Muscle of back (tissue), 11 donors: ENCODE results near the gene PCDHB14. TPM values are rescaled to one million over a fixed set of nuclear protein-coding genes. Genes with fewer than 3 reads are reported as not detected.

Experiments used
- DNase-seq, 3 donors: peaks; one replicate each; pipeline versions ENCODE4 v3.0.0 to v3.0.0-alpha.2; 2013
- polyA plus RNA-seq, 10 donors: library from polyadenylated mRNA; unstranded; fragments of 120-200 nt; gene quantifications; one replicate each; pipeline ENCODE4 v1.2.1, GENCODE V29; 2013; ENCODE audit not compliant: insufficient read length in 10 of 10

PCDHB14 gene
- polyA plus RNA-seq, 10 donors, result 5.3 to 8.1 (median 6.6) TPM

- DNase-seq, result no peak
These were observed 37.5 kb downstream of the PCDHB14 start for GRCh38 chr5:141260458-141261237.

- no peak for DNase-seq
These were observed 38.0 kb downstream of the PCDHB14 start for GRCh38 chr5:141261238-141261546.

GRCh38 chr5:141269195-141269594, 46.1 kb downstream of the PCDHB14 start:
- DNase-seq, result no peak

DNA sequence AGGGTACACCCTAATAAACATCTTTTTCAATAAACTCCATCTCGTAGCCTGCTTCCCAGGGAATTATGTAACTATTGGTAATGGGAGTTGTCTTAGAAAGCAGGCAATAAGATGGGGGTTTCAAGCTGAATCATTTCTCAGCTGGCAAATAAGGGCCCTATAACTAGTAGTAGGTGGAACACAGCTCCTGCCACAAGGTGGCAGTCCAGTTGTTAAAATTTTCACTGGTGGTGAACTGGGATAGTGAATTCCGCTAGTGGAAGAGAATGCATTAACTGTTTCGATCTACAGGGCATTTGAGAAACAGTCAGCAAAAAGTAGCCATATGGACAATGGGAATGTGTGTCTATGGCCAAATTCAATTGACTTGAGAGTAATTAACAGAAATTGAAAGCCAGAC, 49.8 kb downstream of the PCDHB14 start:
- DNase-seq, result no peak

Other genes with a start within 250 kb of the PCDHB14 start
- gene PCDHB1, start 172.0 kb upstream of the PCDHB14 start, polyA plus RNA-seq, result under 1 TPM; 0.07 to 0.20 (median 0.10) TPM
- 1 to 10 TPM; 2.3 to 5.9 (median 4.2) TPM for gene PCDHB2, start 128.7 kb upstream of the PCDHB14 start, polyA plus RNA-seq
- 1 to 10 TPM; 1.6 to 2.8 (median 2.0) TPM for gene PCDHB3, start 122.9 kb upstream of the PCDHB14 start, polyA plus RNA-seq
- gene PCDHB4, start 101.5 kb upstream of the PCDHB14 start, polyA plus RNA-seq, result 1 to 10 TPM; 2.8 to 4.6 (median 3.1) TPM
- 1 to 10 TPM; 2.7 to 5.1 (median 3.9) TPM for gene PCDHB5, start 88.1 kb upstream of the PCDHB14 start, polyA plus RNA-seq
- 1 to 10 TPM; 1.3 to 2.5 (median 1.8) TPM for gene PCDHB6, start 73.3 kb upstream of the PCDHB14 start, polyA plus RNA-seq
- gene PCDHB7, start 50.7 kb upstream of the PCDHB14 start, polyA plus RNA-seq, result 1 to 10 TPM; 1.8 to 3.5 (median 2.6) TPM
- 1 to 10 TPM in 8 of 10 donors, under 1 TPM in 2; 0.34 to 2.4 (median 1.3) TPM for gene PCDHB8, start 45.6 kb upstream of the PCDHB14 start, polyA plus RNA-seq
- gene PCDHB16, start 41.0 kb upstream of the PCDHB14 start, polyA plus RNA-seq, result 1 to 10 TPM; 2.3 to 6.1 (median 4.2) TPM
- 1 to 10 TPM; 1.4 to 3.9 (median 2.5) TPM for gene PCDHB9, start 36.2 kb upstream of the PCDHB14 start, polyA plus RNA-seq
- 1 to 10 TPM; 3.6 to 6.4 (median 4.9) TPM for gene PCDHB10, start 31.0 kb upstream of the PCDHB14 start, polyA plus RNA-seq
- 1 to 10 TPM; 1.6 to 3.5 (median 2.7) TPM for gene PCDHB11, start 23.7 kb upstream of the PCDHB14 start, polyA plus RNA-seq
- gene PCDHB12, start 14.6 kb upstream of the PCDHB14 start, polyA plus RNA-seq, result 1 to 10 TPM; 2.3 to 3.7 (median 2.8) TPM
- gene PCDHB13, start 9.4 kb upstream of the PCDHB14 start, polyA plus RNA-seq, result 1 to 10 TPM; 2.3 to 3.6 (median 2.6) TPM
- gene PCDHB15, start 22.1 kb downstream of the PCDHB14 start, polyA plus RNA-seq, result 1 to 10 TPM; 5.9 to 9.7 (median 7.8) TPM
- gene SLC25A2, start 80.7 kb downstream of the PCDHB14 start, polyA plus RNA-seq, result under 1 TPM in 1 of 10 donors, not detected in 9; 0.17 TPM
- gene TAF7, start 97.4 kb downstream of the PCDHB14 start, polyA plus RNA-seq, result 10 to 100 TPM; 74.5 to 97.2 (median 82.8) TPM
- gene PCDHGA1, start 107.2 kb downstream of the PCDHB14 start, polyA plus RNA-seq, result under 1 TPM; 0.38 to 0.64 (median 0.54) TPM
- 1 to 10 TPM; 1.7 to 3.1 (median 2.4) TPM for gene PCDHGA2, start 115.4 kb downstream of the PCDHB14 start, polyA plus RNA-seq
- 1 to 10 TPM; 1.2 to 1.7 (median 1.4) TPM for gene PCDHGA3, start 120.5 kb downstream of the PCDHB14 start, polyA plus RNA-seq
- under 1 TPM; 0.36 to 0.88 (median 0.60) TPM for gene PCDHGB1, start 126.8 kb downstream of the PCDHB14 start, polyA plus RNA-seq
- gene PCDHGA4, start 131.7 kb downstream of the PCDHB14 start, polyA plus RNA-seq, result 1 to 10 TPM; 1.1 to 1.8 (median 1.3) TPM
- gene PCDHGB2, start 136.7 kb downstream of the PCDHB14 start, polyA plus RNA-seq, result 1 to 10 TPM; 1.9 to 2.6 (median 2.2) TPM
- gene PCDHGA5, start 140.8 kb downstream of the PCDHB14 start, polyA plus RNA-seq, result 1 to 10 TPM; 1.9 to 3.3 (median 2.6) TPM
- gene PCDHGB3, start 146.9 kb downstream of the PCDHB14 start, polyA plus RNA-seq, result 1 to 10 TPM in 9 of 10 donors, under 1 TPM in 1; 0.99 to 1.7 (median 1.4) TPM
- gene PCDHGA6, start 150.5 kb downstream of the PCDHB14 start, polyA plus RNA-seq, result 1 to 10 TPM; 2.4 to 5.4 (median 3.4) TPM
- 1 to 10 TPM; 1.2 to 2.0 (median 1.4) TPM for gene PCDHGA7, start 159.4 kb downstream of the PCDHB14 start, polyA plus RNA-seq
- gene PCDHGB4, start 164.4 kb downstream of the PCDHB14 start, polyA plus RNA-seq, result 1 to 10 TPM; 1.7 to 3.9 (median 2.5) TPM
- gene PCDHGA8, start 169.3 kb downstream of the PCDHB14 start, polyA plus RNA-seq, result under 1 TPM; 0.43 to 0.83 (median 0.57) TPM
- 1 to 10 TPM; 2.5 to 7.0 (median 4.1) TPM for gene PCDHGB5, start 174.6 kb downstream of the PCDHB14 start, polyA plus RNA-seq
- 1 to 10 TPM; 3.4 to 5.3 (median 3.8) TPM for gene PCDHGA9, start 179.4 kb downstream of the PCDHB14 start, polyA plus RNA-seq
- 1 to 10 TPM; 2.7 to 6.8 (median 4.3) TPM for gene PCDHGB6, start 184.7 kb downstream of the PCDHB14 start, polyA plus RNA-seq
- 1 to 10 TPM; 1.2 to 2.8 (median 1.8) TPM for gene PCDHGA10, start 189.6 kb downstream of the PCDHB14 start, polyA plus RNA-seq
- 10 to 100 TPM in 1 of 10 donors, 1 to 10 TPM in 9; 7.4 to 11.7 (median 8.2) TPM for gene PCDHGB7, start 194.3 kb downstream of the PCDHB14 start, polyA plus RNA-seq
- gene PCDHGA11, start 197.7 kb downstream of the PCDHB14 start, polyA plus RNA-seq, result 1 to 10 TPM; 2.9 to 4.8 (median 3.3) TPM
- gene PCDHGA12, start 207.2 kb downstream of the PCDHB14 start, polyA plus RNA-seq, result 1 to 10 TPM; 1.2 to 3.1 (median 2.3) TPM